H1 (cell line): Measurements from ENCODE around the gene TPST2. TPM values are rescaled to one million over a fixed set of nuclear protein-coding genes. Genes with fewer than 3 reads are reported as not detected.
A peak's percentile ranks its signal among the peaks of the same experiment; 100 is the strongest.

Source experiments
- CTCF ChIA-PET: fragments of 300-600 bp; sonication (Branson Sonifier 250); formaldehyde crosslinking; loops from one replicate; lab custom pipeline; 2021; ENCODE audit not compliant: partially characterized antibody; lab: Charles Lee
- POLR2A ChIA-PET: fragments of 300-600 bp; sonication (Branson Sonifier 250); formaldehyde crosslinking; loops from one replicate; lab custom pipeline; 2021; ENCODE audit warnings: inconsistent platforms; ENCODE audit not compliant: partially characterized antibody; lab: Charles Lee
- DNase-seq, 2 experiments: peaks; one replicate each; pipeline versions ENCODE4 v3.0.0 to v3.0.0-alpha.2; 2010 to 2022; ENCODE audit warnings: low spot score in 2 of 2, low read depth in 1 of 2, mixed read lengths in 1 of 2
- FAIRE-seq: peaks from 2 replicates; lab custom pipeline; 2011; peaks lifted over from hg19 to GRCh38; lab: Jason Lieb, UNC
- H2AFZ ChIP-seq: 2 replicates; pipeline ENCODE4 v1.8.1; 2012; ENCODE audit warnings: low read length, inconsistent platforms
- H2AK5ac ChIP-seq: 2 replicates; pipeline ENCODE4 v1.6.1; 2013; ENCODE audit warnings: low read depth, low read length
- H2BK120ac ChIP-seq: replicated peaks from 2 replicates; pipeline ENCODE3; 2013; ENCODE audit warnings: low read depth, low read length, inconsistent platforms
- H2BK12ac ChIP-seq: 2 replicates; pipeline ENCODE4 v1.6.1; 2013; ENCODE audit warnings: low read depth, low read length
- H2BK15ac ChIP-seq: 2 replicates; pipeline ENCODE4 v1.6.1; 2013; ENCODE audit warnings: low read length
- H2BK20ac ChIP-seq: 2 replicates; pipeline ENCODE4 v1.6.1; 2013; ENCODE audit warnings: low read length
- H2BK5ac ChIP-seq: 2 replicates; pipeline ENCODE4 v1.6.1; 2013; ENCODE audit warnings: low read depth, low read length
- H3K14ac ChIP-seq: 2 replicates; pipeline ENCODE4 v1.6.1; 2013; ENCODE audit warnings: inconsistent platforms; ENCODE audit not compliant: insufficient read length
- H3K18ac ChIP-seq: 2 replicates; pipeline ENCODE4 v1.6.1; 2013; ENCODE audit warnings: low read length; ENCODE audit errors: extremely low read depth
- H3K23ac ChIP-seq: 2 replicates; pipeline ENCODE4 v1.6.1; 2013; ENCODE audit warnings: inconsistent platforms; ENCODE audit not compliant: insufficient read length
- H3K23me2 ChIP-seq: 2 replicates; pipeline ENCODE4 v1.6.1; 2013; ENCODE audit warnings: low read depth, low read length
- H3K27ac ChIP-seq: 2 replicates; pipeline ENCODE4 v1.6.1; 2011; ENCODE audit warnings: low read depth, low read length, inconsistent platforms
- H3K27me3 ChIP-seq, 4 experiments: replicated peaks in 1 of 4; 1 replicate in 1 of 4; 2 replicates in 3 of 4; pipeline versions ENCODE4 v1.6.1 to v1.8.1; 2011 to 2013; ENCODE audit warnings: low read length in 3 of 4, mild to moderate bottlenecking in 3 of 4, inconsistent platforms in 2 of 4, mixed read lengths in 2 of 4, moderate library complexity in 1 of 4; ENCODE audit not compliant: control insufficient read depth in 3 of 4, insufficient read depth in 3 of 4; ENCODE audit errors: extremely low read depth in 1 of 4
- H3K36me3 ChIP-seq, 4 experiments: 2 replicates each; pipeline versions ENCODE4 v1.6.1 to v1.8.1; 2011 to 2013; ENCODE audit warnings: mild to moderate bottlenecking in 4 of 4, low read length in 3 of 4, moderate library complexity in 2 of 4, control low read depth in 1 of 4, inconsistent platforms in 1 of 4; ENCODE audit not compliant: insufficient read depth in 4 of 4, control insufficient read depth in 2 of 4
- H3K4ac ChIP-seq: replicated peaks from 2 replicates; pipeline ENCODE3; 2013; ENCODE audit warnings: low read length, low read depth, mixed read lengths, inconsistent platforms; ENCODE audit not compliant: insufficient read length
- H3K4me1 ChIP-seq, 4 experiments: replicated peaks in 1 of 4; 1 replicate in 1 of 4; 2 replicates in 3 of 4; pipeline versions ENCODE4 v1.6.1 to v1.8.1; 2011 to 2013; ENCODE audit warnings: low read length in 3 of 4, inconsistent platforms in 2 of 4, mixed read lengths in 1 of 4; ENCODE audit not compliant: insufficient read depth in 4 of 4, control insufficient read depth in 3 of 4
- H3K4me2 ChIP-seq, 2 experiments: 2 replicates each; pipeline versions ENCODE4 v1.6.1 to v1.8.1; 2011 to 2013; ENCODE audit warnings: low read depth in 2 of 2, low read length in 2 of 2, control low read depth in 1 of 2, inconsistent platforms in 1 of 2, mild to moderate bottlenecking in 1 of 2; ENCODE audit not compliant: insufficient read depth in 1 of 2
- H3K4me3 ChIP-seq, 4 experiments: fragments of 200-600, 300-600 bp in 1 of 4; sonication (generic), shearing (Covaris generic), sonication (Bioruptor Twin) in 1 of 4; 2 replicates each; pipeline versions ENCODE4 v1.5.1 to v1.8.1; 2011 to 2016; ENCODE audit warnings: low read length in 4 of 4, low read depth in 3 of 4, control low read depth in 2 of 4, inconsistent platforms in 2 of 4, mild to moderate bottlenecking in 2 of 4, mixed read lengths in 1 of 4, moderate library complexity in 1 of 4; ENCODE audit not compliant: insufficient read depth in 2 of 4; ENCODE audit errors: extremely low read depth in 1 of 4
- H3K56ac ChIP-seq: replicated peaks from 2 replicates; pipeline ENCODE3; 2013; ENCODE audit warnings: low read depth, mild to moderate bottlenecking, mixed read lengths, low read length, inconsistent platforms; ENCODE audit not compliant: insufficient read length
- H3K79me1 ChIP-seq: 2 replicates; pipeline ENCODE4 v1.6.1; 2013; ENCODE audit warnings: low read depth, low read length, control low read depth
- H3K79me2 ChIP-seq, 2 experiments: 2 replicates each; pipeline versions ENCODE4 v1.6.1 to v1.8.1; 2012 to 2013; ENCODE audit warnings: low read length in 2 of 2, mild to moderate bottlenecking in 2 of 2, inconsistent platforms in 1 of 2; ENCODE audit not compliant: insufficient read depth in 2 of 2, control insufficient read depth in 1 of 2
- H3K9ac ChIP-seq, 4 experiments: replicated peaks in 1 of 4; 1 replicate in 1 of 4; 2 replicates in 3 of 4; pipeline versions ENCODE4 v1.6.1 to v1.8.1; 2011 to 2013; ENCODE audit warnings: low read depth in 3 of 4, low read length in 3 of 4, control low read depth in 2 of 4, mild to moderate bottlenecking in 2 of 4, moderate library complexity in 2 of 4, inconsistent platforms in 1 of 4; ENCODE audit errors: extremely low read depth in 1 of 4
- H3K9me3 ChIP-seq, 2 experiments: 2 replicates each; pipeline versions ENCODE4 v1.6.1 to v1.8.1; 2012 to 2013; ENCODE audit warnings: mild to moderate bottlenecking in 2 of 2, moderate library complexity in 2 of 2, control low read depth in 1 of 2, inconsistent platforms in 1 of 2, low read depth in 1 of 2, low read length in 1 of 2, mixed read lengths in 1 of 2; ENCODE audit not compliant: insufficient read depth in 2 of 2
- H4K20me1 ChIP-seq, 2 experiments: replicated peaks in 1 of 2; 2 replicates each; pipeline versions ENCODE3 to v1.8.1; 2011 to 2013; ENCODE audit warnings: inconsistent platforms in 2 of 2, low read length in 2 of 2, mild to moderate bottlenecking in 1 of 2; ENCODE audit not compliant: insufficient read depth in 2 of 2, control insufficient read depth in 1 of 2
- H4K5ac ChIP-seq: 2 replicates; pipeline ENCODE4 v1.6.1; 2013; ENCODE audit warnings: low read length, low read depth, mixed read lengths, inconsistent platforms; ENCODE audit not compliant: insufficient read length
- H4K8ac ChIP-seq: 2 replicates; pipeline ENCODE4 v1.8.0; 2013; ENCODE audit warnings: mild to moderate bottlenecking, moderate library complexity, low read length, inconsistent platforms; ENCODE audit not compliant: insufficient read depth; ENCODE audit errors: extremely low read depth
- H4K91ac ChIP-seq: replicated peaks from 2 replicates; pipeline ENCODE3; 2013; ENCODE audit warnings: low read length, mixed read lengths, inconsistent platforms; ENCODE audit not compliant: insufficient read length
- KDM1A ChIP-seq: fragments of 200-600, 300-600 bp; sonication (generic); IDR thresholded peaks from 2 replicates; pipeline ENCODE4 v1.7.1; 2016; ENCODE audit warnings: mild to moderate bottlenecking, low read length, borderline replicate concordance
- SUZ12 ChIP-seq: fragments of 200-600 bp; sonication (generic); IDR thresholded peaks from 2 replicates; pipeline ENCODE4 v1.6.1; 2012; ENCODE audit warnings: mild to moderate bottlenecking, inconsistent platforms, low read length, moderate library complexity, mixed read lengths
- WGBS, 2 experiments: shearing (Covaris generic) in 1 of 2; methylation state at CpG; one replicate each; pipeline versions ENCODE4 v1.1.6 to v1.1.7; 2013 to 2015; ENCODE audit warnings: low lambda C conversion rate in 2 of 2, mixed read lengths in 2 of 2, inconsistent platforms in 1 of 2, low coverage in 1 of 2, missing lambda C conversion rate in 1 of 2; ENCODE audit not compliant: insufficient replicate concordance in 2 of 2, insufficient coverage in 1 of 2, insufficient read length in 1 of 2; ENCODE audit errors: extremely low coverage in 1 of 2, missing lambda C conversion rate in 1 of 2; 5-methylcytosine and 5-hydroxymethylcytosine counted together
- polyA plus RNA-seq, 7 experiments: library from polyadenylated mRNA; depleted of rRNA in 3 of 7; stranded (reverse) in 5 of 7; unstranded in 2 of 7; fragments of >200 nt in 5 of 7; fragments of 200-250 nt in 2 of 7; gene quantifications; 1 replicate in 5 of 7; 2 replicates in 1 of 7; 4 replicates in 1 of 7; pipeline versions ENCODE4 v1.2.1 to v1.2.3, GENCODE V29; 2011 to 2013; ENCODE audit warnings: missing spikeins in 2 of 7, mixed read lengths in 2 of 7
- total RNA-seq: library from RNA; stranded (reverse); fragmentation: NEBNext Ultra II Directional; extraction: Animal tissue kit (Norgen Biotek cat#: 25700); gene quantifications from 2 replicates; pipeline ENCODE4 v1.2.1, GENCODE V29; 2021

The TPST2 gene
- total and polyA plus RNA-seq, 2 of the 8 experiments (the other 6 are each of a cell fraction or from before 2014, with no cell fraction given), result 58.8 to 143 TPM

DNA sequence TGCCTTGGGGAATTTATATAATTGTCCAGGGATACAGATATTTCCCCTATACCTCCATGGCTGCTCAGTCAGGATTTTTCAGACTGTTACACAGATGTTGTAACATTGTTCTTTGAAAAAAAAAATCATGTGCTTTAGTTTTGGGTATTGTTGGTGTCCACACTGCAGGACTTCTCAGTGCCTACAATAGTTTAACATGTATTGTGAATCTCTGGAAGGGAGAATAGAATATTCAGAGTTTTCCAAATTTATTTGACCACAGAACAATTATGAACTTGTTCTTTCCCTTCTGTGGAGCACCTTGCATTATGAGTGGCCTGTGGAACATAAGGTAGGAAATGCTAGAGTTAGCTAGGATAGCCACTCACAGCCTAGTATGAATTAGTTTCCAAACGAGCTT, 46.4 kb upstream of the TPST2 start:
- Histone ChIP-seq H3K23me2 (no peaks in the 10 kb centered on the region), H3K4me1 (peaks cover 0 to 8% (median 2%) of the 10 kb centered on the region in 4 experiments; a peak in 3 of 7 replicates), H3K79me2 (no peaks in the 10 kb centered on the region), H3K36me3 (no peaks in the 10 kb centered on the region), H2AK5ac (no peak overlapping the region), H3K9me3 (no peaks in the 10 kb centered on the region), H3K79me1 (no peaks in the 10 kb centered on the region), H2BK120ac (no peak overlapping the region), H3K23ac (no peak overlapping the region), H3K14ac (no peak overlapping the region), H3K4me2 (no peak overlapping the region), H3K27ac (no peak overlapping the region), H3K4ac (no peak overlapping the region), H2AFZ (no peak overlapping the region), H2BK5ac (no peak overlapping the region), H4K5ac (no peak overlapping the region), H3K9ac (no peak overlapping the region), H2BK15ac (no peak overlapping the region), H2BK20ac (no peak overlapping the region), H4K91ac (no peak overlapping the region), H4K20me1 (no peaks in the 10 kb centered on the region), H3K18ac (no peak overlapping the region), H4K8ac (no peak overlapping the region), H3K4me3 (no peak overlapping the region), H2BK12ac (no peak overlapping the region), H3K56ac (no peak overlapping the region), H3K27me3 (no peaks in the 10 kb centered on the region)
- ChIA-PET CTCF (no interaction called here), POLR2A (no interaction called here)
- DNase-seq, result no peak
- no peak for FAIRE-seq
- WGBS, 2 experiments, result 87% methylated on average over 1 of the region's 1 CpG; no CpG with 5 or more reads in 1 of the 2 experiments
- no peak for TF ChIP-seq SUZ12
- TF ChIP-seq KDM1A, result peak; percentile 78; the same call in 1 of the 2 replicates
